HEK293T (cell line): ENCODE results near the gene AFAP1L2.

ENCODE experiments used
- CTCF ChIA-PET: fragments of 350-600 bp; formaldehyde crosslinking; extraction: SDS; loops from one replicate; lab custom pipeline; 2021; ENCODE audit warnings: antibody characterized with exemption, inconsistent platforms; lab: Yijun Ruan, JAX
- POLR2A ChIA-PET: fragments of 350-600 bp; formaldehyde crosslinking; extraction: SDS; loops from one replicate; lab custom pipeline; 2020; ENCODE audit warnings: antibody characterized with exemption, inconsistent platforms; lab: Yijun Ruan, JAX
- DNase-seq: peaks from one replicate; pipeline ENCODE4 v3.0.0; 2012; ENCODE audit warnings: mixed read lengths; ENCODE audit errors: extremely low spot score
- ARNT ChIP-seq: fragments of 450-650 bp; IDR thresholded peaks from 2 replicates; pipeline ENCODE4 v1.6.1; 2017; ENCODE audit warnings: mild to moderate bottlenecking
- BHLHE40 ChIP-seq: fragments of 450-650 bp; IDR thresholded peaks from 2 replicates; pipeline ENCODE4 v1.6.1; 2016; ENCODE audit warnings: mild to moderate bottlenecking, moderate library complexity, borderline replicate concordance
- CTBP1 ChIP-seq: fragments of 450-650 bp; IDR thresholded peaks from 2 replicates; pipeline ENCODE4 v1.6.1; 2016; ENCODE audit warnings: borderline replicate concordance
- ELF4 ChIP-seq: fragments of 450-650 bp; IDR thresholded peaks from 2 replicates; pipeline ENCODE4 v1.6.1; 2017; ENCODE audit warnings: antibody characterized with exemption
- FOXA1 ChIP-seq: fragments of 450-650 bp; IDR thresholded peaks from 2 replicates; pipeline ENCODE4 v1.6.1; 2016; ENCODE audit warnings: mild to moderate bottlenecking
- FOXK2 ChIP-seq: fragments of 450-650 bp; IDR thresholded peaks from 2 replicates; pipeline ENCODE4 v1.6.1; 2016; ENCODE audit warnings: mild to moderate bottlenecking
- FOXM1 ChIP-seq: fragments of 450-650 bp; IDR thresholded peaks from 2 replicates; pipeline ENCODE4 v1.6.1; 2017; ENCODE audit warnings: mild to moderate bottlenecking, borderline replicate concordance
- HDGF ChIP-seq: fragments of 450-650 bp; IDR thresholded peaks from 2 replicates; pipeline ENCODE4 v1.6.1; 2017; ENCODE audit warnings: antibody characterized with exemption, borderline replicate concordance
- L3MBTL2 ChIP-seq: fragments of 450-650 bp; conservative IDR thresholded peaks from 2 replicates; pipeline ENCODE4 v1.6.1; 2016; ENCODE audit warnings: mild to moderate bottlenecking
- LEF1 ChIP-seq: fragments of 450-650 bp; IDR thresholded peaks from 2 replicates; pipeline ENCODE4 v1.6.1; 2017; ENCODE audit warnings: mild to moderate bottlenecking, borderline replicate concordance
- NFRKB ChIP-seq: fragments of 450-650 bp; IDR thresholded peaks from 2 replicates; pipeline ENCODE4 v1.6.1; 2016; ENCODE audit warnings: mild to moderate bottlenecking, moderate library complexity
- PKNOX1 ChIP-seq: fragments of 450-650 bp; IDR thresholded peaks from 2 replicates; pipeline ENCODE4 v1.6.1; 2016
- SP1 ChIP-seq: fragments of 450-650 bp; IDR thresholded peaks from 2 replicates; pipeline ENCODE4 v1.6.1; 2017
- SUZ12 ChIP-seq: fragments of 450-650 bp; IDR thresholded peaks from 2 replicates; pipeline ENCODE4 v1.6.1; 2016; ENCODE audit warnings: mild to moderate bottlenecking
- TARDBP ChIP-seq: fragments of 450-650 bp; IDR thresholded peaks from 2 replicates; pipeline ENCODE4 v1.6.1; 2016
- ZNF384 ChIP-seq: fragments of 450-650 bp; IDR thresholded peaks from 2 replicates; pipeline ENCODE4 v1.6.1; 2016

The AFAP1L2 gene

GRCh38 chr10:114272696-114273095, 131.6 kb downstream of the AFAP1L2 start:
- DNase-seq = no peak
- TF ChIP-seq L3MBTL2 (no peak), ZNF384 (no peak), FOXM1 (no peak), HDGF (no peak), LEF1 (no peak), FOXA1 (no peak), BHLHE40 (no peak), SP1 (no peak), FOXK2 (no peak), NFRKB (no peak), CTBP1 (no peak), PKNOX1 (no peak), ARNT (no peak)
- ChIA-PET POLR2A (no interaction called here), CTCF (interaction anchor here (0.6 to 1.1 kb wide), 2 partner anchors 72 to 246 kb away, joined by 3 to 4 read pairs; no protein-coding TSS in a partner anchor)

- no peak for DNase-seq
- POLR2A ChIA-PET = no interaction called here
- CTCF ChIA-PET = interaction anchor here (0.6 to 1.1 kb wide), 3 partner anchors 9 to 247 kb away, joined by 3 to 4 read pairs (median 3); no protein-coding TSS in a partner anchor
These were observed 132.5 kb downstream of the AFAP1L2 start for GRCh38 chr10:114271779-114272167.

GRCh38 chr10:114271075-114271778, 133.1 kb downstream of the AFAP1L2 start:
- CTCF ChIA-PET = interaction anchor here (1.1 kb wide), 2 partner anchors 9 to 73 kb away, joined by 3 read pairs; no protein-coding TSS in a partner anchor
- no peak for TF ChIP-seq ELF4
- TF ChIP-seq FOXK2 = no peak
- no peak for TF ChIP-seq TARDBP
- TF ChIP-seq ARNT = no peak
- no peak for TF ChIP-seq SP1
- TF ChIP-seq FOXA1 = no peak
- no peak for TF ChIP-seq HDGF
- no peak for TF ChIP-seq NFRKB
- TF ChIP-seq PKNOX1 = no peak
- TF ChIP-seq L3MBTL2 = no peak
- TF ChIP-seq FOXM1 = no peak
- TF ChIP-seq LEF1 = no peak
- no peak for TF ChIP-seq BHLHE40
- TF ChIP-seq CTBP1 = no peak
- no peak for TF ChIP-seq ZNF384
- POLR2A ChIA-PET = interaction anchor here (0.9 kb wide), 1 partner anchor 16 kb away, joined by 3 read pairs; no protein-coding TSS in a partner anchor
- no peak for DNase-seq

More at GRCh38 chr10:114271779-114272167, 132.5 kb downstream of the AFAP1L2 start:
- no peak for TF ChIP-seq BHLHE40
- TF ChIP-seq PKNOX1 = no peak
- no peak for TF ChIP-seq HDGF
- TF ChIP-seq ZNF384 = no peak
- TF ChIP-seq CTBP1 = no peak
- no peak for TF ChIP-seq L3MBTL2
- TF ChIP-seq SUZ12 = no peak
- no peak for TF ChIP-seq TARDBP
- TF ChIP-seq ELF4 = no peak
- TF ChIP-seq SP1 = no peak

- DNase-seq = no peak
- ChIA-PET CTCF (interaction anchor here (1.2 kb wide), 1 partner anchor 38 kb away, joined by 3 read pairs; no protein-coding TSS in a partner anchor), POLR2A (interaction anchor here (1.0 kb wide), 1 partner anchor 92 kb away, joined by 4 read pairs; the partner anchor contains the start of gene CCDC186)
- no peak for TF ChIP-seq PKNOX1
- TF ChIP-seq BHLHE40 = no peak
- TF ChIP-seq FOXK2 = no peak
- no peak for TF ChIP-seq SP1
- TF ChIP-seq L3MBTL2 = no peak
- no peak for TF ChIP-seq SUZ12
- TF ChIP-seq FOXM1 = no peak
- TF ChIP-seq CTBP1 = no peak
- no peak for TF ChIP-seq ZNF384
- no peak for TF ChIP-seq ARNT
- TF ChIP-seq ELF4 = no peak
- no peak for TF ChIP-seq NFRKB
- TF ChIP-seq HDGF = no peak
- TF ChIP-seq TARDBP = no peak
These were observed 137.8 kb downstream of the AFAP1L2 start for GRCh38 chr10:114266521-114266920.

GRCh38 chr10:114265392-114266053, 138.8 kb downstream of the AFAP1L2 start:
- TF ChIP-seq NFRKB = no peak
- TF ChIP-seq PKNOX1 = no peak
- no peak for TF ChIP-seq L3MBTL2
- no peak for TF ChIP-seq FOXK2
- TF ChIP-seq FOXA1 = no peak
- TF ChIP-seq ELF4 = no peak
- no peak for TF ChIP-seq SP1
- TF ChIP-seq TARDBP = no peak
- TF ChIP-seq ZNF384 = no peak
- no peak for TF ChIP-seq HDGF
- TF ChIP-seq LEF1 = no peak
- no peak for TF ChIP-seq SUZ12
- TF ChIP-seq ARNT = no peak
- TF ChIP-seq BHLHE40 = no peak
- no peak for TF ChIP-seq FOXM1
- TF ChIP-seq CTBP1 = no peak
- no peak for DNase-seq
- POLR2A ChIA-PET = interaction anchor here (0.7 kb wide), 1 partner anchor 49 kb away, joined by 3 read pairs; no protein-coding TSS in a partner anchor
- CTCF ChIA-PET = no interaction called here
